Suppressor macrophage treated with lipopolysaccharide for 4 hours (primary cell): ENCODE measurements around the gene DLG2.

Experiments used
- DNase-seq: peaks from one replicate; pipeline ENCODE4 v3.0.0-alpha.2; 2020

Gene DLG2

GRCh38 chr11:83722392-83723119 lies 1904.6 kb downstream of the DLG2 start:
- no peak for DNase-seq

- DNase-seq = no peak
These were observed 1905.9 kb downstream of the DLG2 start for GRCh38 chr11:83721263-83721662.

GRCh38 chr11:83720675-83721074 lies 1906.5 kb downstream of the DLG2 start:
- DNase-seq = no peak

DNA sequence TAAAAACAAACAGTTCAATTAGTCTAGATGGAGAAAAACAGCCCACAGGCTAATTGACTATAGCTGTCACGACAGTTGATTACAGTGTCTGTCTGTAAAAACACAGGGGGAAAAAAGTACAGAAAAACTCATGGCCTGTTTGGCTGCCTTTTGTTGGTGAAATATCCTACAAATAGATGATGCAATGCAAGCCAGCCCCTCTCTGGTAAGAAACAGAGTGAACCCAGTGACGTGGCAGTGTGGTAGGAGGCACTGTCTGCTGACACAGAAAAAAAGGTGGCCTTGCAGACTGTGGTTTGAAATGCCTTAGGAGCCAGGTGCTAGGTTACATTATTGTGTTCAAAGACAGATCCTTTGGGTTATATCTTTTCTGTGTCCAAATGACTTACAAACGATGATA lies 1909.6 kb downstream of the DLG2 start:
- no peak for DNase-seq

- no peak for DNase-seq
These were observed 1911.1 kb downstream of the DLG2 start for GRCh38 chr11:83715927-83716535.

GRCh38 chr11:83713708-83714107 lies 1913.4 kb downstream of the DLG2 start:
- no peak for DNase-seq

GRCh38 chr11:83711106-83711527 lies 1916.0 kb downstream of the DLG2 start:
- DNase-seq = no peak

DNA sequence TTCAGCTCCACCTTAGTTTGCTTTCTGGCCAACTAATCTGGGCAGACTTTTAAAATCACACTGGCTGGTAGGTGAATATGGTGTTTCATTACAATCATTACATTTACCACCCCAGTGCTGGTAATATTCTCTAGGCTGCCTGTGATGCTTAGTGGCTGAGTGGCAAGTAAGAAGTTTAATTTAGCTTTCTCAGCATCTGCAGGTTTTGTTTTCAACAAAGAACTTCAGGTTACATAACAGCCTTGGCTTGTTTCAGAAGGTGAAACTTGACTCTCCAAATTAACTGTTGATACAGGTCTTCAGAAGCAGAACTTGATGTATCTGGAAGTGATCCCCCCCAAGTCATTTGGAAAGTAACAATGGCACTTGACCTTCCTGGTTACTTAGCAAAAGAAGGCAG lies 1917.7 kb downstream of the DLG2 start:
- DNase-seq = no peak

DNA sequence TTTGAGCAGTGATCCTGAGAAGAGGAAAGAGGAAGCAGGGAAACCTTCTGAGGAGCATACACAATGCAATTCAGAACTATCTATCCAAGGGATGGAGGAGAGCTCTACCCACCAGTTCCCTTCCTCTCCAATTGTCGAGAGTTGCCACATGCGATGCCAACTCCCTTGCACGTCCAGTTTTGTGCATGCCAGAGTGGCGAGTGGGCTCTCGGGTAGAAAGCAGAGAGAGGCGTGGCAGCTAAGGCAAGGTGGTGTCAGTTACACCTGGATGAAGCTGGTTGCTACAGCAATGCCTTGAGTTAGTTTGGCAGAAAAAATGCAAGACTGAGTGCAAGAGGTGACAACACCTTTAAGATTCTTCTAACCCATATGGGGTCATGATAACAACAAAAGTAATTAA lies 1920.6 kb downstream of the DLG2 start:
- DNase-seq = no peak

- DNase-seq = no peak
These were observed 1924.3 kb downstream of the DLG2 start for GRCh38 chr11:83702796-83703195.

GRCh38 chr11:83697518-83697917 lies 1929.6 kb downstream of the DLG2 start:
- DNase-seq = no peak

GRCh38 chr11:83695046-83695445 lies 1932.1 kb downstream of the DLG2 start:
- DNase-seq = no peak

DNA sequence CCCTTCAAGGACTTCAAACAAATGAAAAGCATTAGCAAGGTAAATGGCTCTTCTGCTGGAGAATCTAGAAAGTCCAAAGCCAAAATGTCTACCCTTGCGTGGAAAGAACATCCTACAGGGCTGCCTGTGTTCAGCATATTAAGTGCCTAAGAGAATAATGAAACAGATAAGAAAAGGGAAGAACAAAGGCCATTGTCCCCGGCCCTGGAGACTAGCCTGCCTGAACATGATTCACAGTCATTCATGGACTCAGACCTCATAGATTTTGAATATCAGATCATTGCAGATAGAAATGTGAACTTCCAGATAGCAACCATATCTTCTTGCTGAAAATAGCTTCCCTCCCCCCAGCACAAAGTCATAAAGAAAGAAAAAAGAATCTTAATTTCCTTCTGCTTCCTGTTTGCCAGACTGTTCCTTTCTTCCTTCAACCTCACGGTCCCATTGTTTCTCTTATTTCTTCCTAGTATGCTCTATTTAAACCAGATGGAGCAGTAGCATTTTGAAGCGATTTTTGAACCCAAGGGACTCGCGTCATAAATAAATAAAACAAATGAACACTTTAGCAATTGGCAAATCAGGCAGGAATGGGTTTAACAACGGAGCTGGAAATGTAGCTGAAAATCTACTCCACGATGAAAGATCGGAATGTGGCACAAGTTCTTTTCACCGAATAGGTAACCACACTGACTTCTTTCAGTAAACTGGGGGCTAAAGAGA lies 1932.8 kb downstream of the DLG2 start:
- DNase-seq = no peak

DNA sequence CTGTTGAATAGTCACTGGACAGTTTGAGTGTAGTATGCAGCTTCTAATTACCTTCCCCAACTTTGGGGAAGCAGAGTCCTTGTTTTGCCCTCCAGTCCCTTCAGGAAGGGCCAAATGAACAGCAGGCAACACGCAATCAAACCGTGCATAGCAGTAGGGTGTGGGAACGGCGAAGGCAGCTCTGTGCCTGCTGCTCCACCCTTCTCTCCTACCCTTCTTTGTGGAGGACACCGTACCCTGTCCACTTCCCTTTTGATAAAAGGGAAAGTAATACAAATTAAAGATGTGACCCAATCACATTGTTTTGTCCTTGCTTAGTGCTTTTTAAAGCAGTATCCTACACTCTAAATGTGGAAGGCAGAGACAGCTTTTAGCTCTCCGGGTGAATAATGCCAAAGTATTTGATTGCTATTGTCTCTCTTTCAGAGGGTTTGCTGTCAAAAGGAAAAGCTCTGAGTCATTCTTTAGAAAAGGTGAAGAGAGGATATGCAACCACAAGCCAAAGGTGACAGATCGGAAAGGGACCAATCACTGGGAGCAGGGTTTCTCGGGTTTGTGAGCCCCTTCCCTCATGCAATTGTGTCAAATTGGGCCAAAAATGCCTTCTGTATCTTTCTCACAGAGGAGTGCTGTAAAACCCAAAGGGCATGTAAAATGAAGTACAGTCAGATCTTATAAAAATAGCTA lies 1933.7 kb downstream of the DLG2 start:
- DNase-seq = no peak

- DNase-seq = no peak
These were observed 1934.5 kb downstream of the DLG2 start for GRCh38 chr11:83692675-83693074.

- DNase-seq = no peak
These were observed 1935.6 kb downstream of the DLG2 start for GRCh38 chr11:83691451-83691950.

DNA sequence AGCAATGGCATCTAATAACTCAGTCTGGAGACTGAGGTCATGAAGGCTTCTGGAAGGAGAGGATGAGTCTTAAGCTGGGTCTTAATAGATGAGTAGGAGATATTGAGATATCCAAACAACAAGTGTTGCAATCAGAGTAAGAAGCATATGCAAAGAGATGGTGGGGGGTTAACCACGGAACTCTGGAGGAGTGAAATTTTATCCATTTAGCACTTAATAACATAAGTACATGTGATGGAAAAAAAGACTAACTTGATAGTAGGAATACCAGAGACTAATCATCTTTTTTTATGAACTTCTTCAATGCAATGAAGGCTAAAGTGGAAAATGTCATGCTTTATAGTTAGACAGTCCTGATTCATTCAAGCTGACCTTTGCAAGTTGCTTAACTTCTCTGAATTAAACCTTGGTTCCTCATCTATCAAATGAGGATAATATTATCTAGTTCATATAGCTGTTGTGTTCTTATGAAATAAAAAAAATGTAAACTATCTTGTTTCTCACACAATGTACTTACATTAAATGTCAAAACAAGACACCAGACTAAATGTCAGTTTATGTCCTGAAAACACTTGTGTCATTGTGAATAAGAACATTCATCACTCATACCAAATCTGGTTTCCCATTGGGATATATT lies 1937.9 kb downstream of the DLG2 start:
- DNase-seq = peak; percentile 5

GRCh38 chr11:83687787-83688186 lies 1939.4 kb downstream of the DLG2 start:
- DNase-seq = no peak

DNA sequence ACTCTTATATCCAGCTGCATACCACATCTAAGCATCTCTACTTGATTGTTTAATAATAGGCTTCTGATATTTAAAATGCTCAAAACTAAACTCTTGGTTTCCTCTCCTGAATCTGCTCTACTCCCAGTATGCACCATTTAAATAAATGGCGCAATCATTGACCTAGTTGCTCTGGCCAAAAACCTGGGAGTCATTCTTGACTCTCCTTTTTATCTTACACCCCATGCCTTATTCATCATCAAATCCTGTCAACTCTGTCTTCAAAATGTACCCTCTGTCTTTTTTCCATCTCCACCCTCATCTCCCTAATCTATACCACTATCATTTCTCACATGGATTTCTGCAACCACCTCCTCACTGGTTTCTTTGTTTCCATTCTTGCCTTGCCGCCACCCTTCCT lies 1941.4 kb downstream of the DLG2 start:
- no peak for DNase-seq

DNA sequence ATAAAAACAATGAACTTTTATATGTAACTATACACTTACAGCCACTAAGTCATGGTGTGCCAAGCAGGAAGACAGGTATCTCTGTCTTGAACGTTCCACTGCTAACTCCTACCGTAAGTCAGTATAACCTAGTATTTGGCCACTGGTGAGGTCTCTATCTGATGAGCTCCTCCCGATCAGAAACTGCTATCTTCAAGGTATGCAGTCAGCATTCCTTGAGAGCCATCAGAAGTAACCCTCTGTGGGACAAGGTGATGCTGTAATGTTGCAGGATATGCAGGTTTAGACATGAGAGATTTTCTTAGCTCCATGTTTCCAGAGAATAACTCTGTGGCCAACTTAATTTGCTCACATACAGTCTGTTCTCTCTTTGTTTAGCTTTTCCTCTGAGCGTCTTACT lies 1943.1 kb downstream of the DLG2 start:
- no peak for DNase-seq

DNA sequence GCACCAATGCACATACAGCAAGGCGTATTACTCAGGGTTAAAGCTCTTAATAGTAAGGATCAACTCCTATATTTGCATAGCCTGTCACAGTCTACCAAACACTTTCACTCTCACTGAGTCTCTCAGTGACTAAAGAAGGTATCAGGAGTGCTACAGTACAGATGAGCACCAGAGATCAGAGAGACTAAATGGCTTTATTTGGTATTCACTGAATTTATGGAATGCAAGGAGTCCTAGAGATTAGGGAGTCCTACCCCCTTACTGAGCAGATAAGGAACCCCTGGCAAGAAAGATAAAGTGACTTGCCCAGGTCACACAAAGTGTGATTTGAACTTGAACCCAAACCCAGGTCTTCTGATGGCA lies 1944.6 kb downstream of the DLG2 start:
- DNase-seq = no peak

DNA sequence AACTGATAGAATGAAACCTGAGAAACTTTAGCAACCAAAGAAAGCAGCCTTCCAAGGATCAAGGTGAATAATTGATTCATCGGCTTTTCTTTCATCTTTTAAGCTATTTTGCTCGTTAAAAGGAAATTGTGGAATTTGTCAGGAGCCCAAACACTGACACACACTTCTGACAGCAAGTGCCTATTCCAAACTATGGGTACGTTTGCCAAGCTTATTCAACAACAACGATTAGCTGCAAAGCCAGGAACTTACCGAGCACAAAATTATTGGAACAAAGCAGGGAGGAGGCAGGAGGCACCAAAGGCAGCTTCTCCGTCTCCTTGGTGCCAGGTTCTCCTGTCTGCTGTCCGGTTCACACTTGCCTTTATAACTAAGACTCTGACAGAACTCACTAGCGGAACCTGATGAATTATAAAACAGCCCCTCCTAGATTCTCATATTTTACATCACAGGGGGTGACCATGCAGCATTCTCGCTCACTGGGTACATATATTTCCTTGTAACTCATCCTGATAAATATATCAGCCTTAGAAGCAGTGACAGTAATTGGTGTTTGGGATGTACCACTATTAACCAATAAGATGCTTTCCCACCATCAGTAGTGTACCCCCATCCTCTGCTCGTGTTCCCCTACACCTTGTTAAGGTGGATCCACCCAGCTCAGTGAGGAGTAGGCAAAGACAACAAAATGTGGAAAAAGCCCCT lies 1945.1 kb downstream of the DLG2 start:
- DNase-seq = no peak
